ENCODE results near the gene KCNJ4.

Gene KCNJ4

DNA sequence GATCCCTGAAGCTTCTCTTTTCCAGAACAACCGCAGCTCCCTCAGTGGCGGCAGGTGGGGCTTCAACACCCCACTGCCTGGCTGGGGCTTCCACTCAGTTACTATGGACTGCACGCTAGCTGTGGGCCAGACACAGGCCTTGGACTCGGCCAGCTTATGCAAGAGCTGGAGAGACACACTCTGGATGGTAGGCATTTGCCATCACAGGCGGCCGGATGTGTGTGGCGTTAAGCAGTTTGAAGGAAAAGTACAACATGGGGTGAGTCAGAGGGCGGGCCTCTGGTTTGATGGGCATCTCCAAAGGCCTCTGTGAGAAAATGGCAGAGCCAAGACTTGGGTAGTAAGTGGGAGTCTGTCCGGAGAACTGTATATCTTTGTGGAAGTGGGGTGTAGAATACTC lies 17.6 kb downstream of the KCNJ4 start:
- no peak for FAIRE-seq
- TF ChIP-seq, protein P1, sequence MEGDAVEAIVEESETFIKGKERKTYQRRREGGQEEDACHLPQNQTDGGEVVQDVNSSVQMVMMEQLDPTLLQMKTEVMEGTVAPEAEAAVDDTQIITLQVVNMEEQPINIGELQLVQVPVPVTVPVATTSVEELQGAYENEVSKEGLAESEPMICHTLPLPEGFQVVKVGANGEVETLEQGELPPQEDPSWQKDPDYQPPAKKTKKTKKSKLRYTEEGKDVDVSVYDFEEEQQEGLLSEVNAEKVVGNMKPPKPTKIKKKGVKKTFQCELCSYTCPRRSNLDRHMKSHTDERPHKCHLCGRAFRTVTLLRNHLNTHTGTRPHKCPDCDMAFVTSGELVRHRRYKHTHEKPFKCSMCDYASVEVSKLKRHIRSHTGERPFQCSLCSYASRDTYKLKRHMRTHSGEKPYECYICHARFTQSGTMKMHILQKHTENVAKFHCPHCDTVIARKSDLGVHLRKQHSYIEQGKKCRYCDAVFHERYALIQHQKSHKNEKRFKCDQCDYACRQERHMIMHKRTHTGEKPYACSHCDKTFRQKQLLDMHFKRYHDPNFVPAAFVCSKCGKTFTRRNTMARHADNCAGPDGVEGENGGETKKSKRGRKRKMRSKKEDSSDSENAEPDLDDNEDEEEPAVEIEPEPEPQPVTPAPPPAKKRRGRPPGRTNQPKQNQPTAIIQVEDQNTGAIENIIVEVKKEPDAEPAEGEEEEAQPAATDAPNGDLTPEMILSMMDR (IDR thresholded peaks at IDR 0.05; ENCODE audit: insufficient read depth, missing control alignments), result no peak
- DNase-seq (ENCODE audit: insufficient read length, low spot score), result no peak

DNA sequence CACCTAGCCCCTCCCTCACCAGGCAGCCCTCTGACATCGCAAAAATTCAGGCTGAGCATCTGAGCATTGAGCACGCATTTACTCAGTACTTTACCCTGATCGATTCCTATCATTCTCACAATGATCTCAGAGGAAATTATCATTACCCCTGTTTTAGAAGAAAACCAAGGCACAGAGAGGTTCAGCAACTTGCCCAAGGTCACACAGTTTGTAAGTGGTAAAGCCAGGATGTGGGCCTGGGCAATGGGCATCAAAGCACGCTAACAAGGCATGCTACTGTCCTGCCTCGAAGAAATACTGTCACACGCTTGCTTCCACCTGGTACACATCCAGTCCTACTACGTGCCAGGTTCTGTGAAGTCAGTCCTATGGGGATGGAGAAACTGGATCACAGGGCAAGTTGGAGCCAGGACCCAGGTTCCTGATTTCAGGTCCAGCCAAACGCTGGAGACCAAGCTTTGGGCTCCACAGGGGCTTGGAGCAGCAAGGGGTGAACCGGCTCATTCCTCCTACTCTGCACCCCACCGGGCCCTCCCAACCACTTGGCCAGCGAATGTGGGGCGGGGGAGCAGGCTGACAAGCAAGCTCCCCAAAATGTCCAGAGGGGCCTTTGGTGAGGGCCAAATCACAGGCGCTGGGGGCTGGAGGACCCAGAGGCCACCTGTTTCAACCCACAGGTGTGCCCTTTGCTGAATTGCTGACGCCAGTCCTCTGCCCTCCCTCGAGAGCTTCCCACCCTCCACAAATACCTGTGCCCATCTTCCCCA lies 18.2 kb downstream of the KCNJ4 start:
- DNase-seq (ENCODE audit: insufficient read length, low spot score), result no peak
- TF ChIP-seq, protein P1 (IDR thresholded peaks at IDR 0.05; ENCODE audit: insufficient read depth, missing control alignments), result no peak
- FAIRE-seq, result no peak

DNA sequence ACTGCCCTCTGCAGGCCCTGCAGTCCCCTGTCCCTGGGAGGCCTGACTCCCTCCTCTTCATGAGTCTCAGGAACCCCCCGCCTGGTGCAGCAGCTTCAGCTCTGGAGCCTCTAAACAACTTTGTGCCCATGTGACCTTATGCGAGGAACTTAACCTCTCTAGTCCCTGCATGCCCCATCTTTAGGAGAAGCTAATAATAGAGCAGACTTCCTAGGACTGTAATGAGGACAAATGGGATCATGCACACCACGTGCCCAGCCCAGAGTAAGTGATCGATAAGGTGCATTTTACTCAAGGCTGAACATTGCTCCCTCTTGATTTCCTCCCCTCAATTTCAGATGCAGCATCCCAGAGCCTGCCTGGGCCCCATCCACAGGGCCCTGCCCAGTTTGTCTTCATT lies 19.0 kb downstream of the KCNJ4 start:
- TF ChIP-seq, protein P1 (IDR thresholded peaks at IDR 0.05; ENCODE audit: insufficient read depth, missing control alignments), result no peak
- no peak for DNase-seq (ENCODE audit: insufficient read length, low spot score)
- FAIRE-seq, result no peak

DNA sequence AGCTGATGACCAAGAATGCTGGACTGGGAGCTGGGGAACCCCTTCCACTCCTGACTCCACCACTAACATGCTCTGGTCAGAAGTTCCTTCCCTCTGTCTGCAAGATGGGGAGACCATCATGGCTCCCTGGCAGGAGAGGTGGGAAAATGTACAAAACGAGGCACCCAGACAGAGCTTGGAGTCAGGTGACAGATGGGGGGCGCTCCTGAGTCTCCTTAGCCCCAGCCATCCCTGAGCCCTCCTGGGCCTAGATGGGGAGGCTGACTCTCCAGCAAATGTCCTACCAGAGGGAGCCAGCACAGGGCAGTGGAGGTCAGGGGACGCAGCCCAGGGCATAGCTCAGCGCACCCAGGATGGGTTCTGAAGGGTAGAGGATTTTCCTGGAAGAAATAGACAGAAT lies 20.0 kb downstream of the KCNJ4 start:
- FAIRE-seq, result no peak
- TF ChIP-seq, protein P1 (IDR thresholded peaks at IDR 0.05; ENCODE audit: insufficient read depth, missing control alignments), result no peak
- no peak for DNase-seq (ENCODE audit: insufficient read length, low spot score)

DNA sequence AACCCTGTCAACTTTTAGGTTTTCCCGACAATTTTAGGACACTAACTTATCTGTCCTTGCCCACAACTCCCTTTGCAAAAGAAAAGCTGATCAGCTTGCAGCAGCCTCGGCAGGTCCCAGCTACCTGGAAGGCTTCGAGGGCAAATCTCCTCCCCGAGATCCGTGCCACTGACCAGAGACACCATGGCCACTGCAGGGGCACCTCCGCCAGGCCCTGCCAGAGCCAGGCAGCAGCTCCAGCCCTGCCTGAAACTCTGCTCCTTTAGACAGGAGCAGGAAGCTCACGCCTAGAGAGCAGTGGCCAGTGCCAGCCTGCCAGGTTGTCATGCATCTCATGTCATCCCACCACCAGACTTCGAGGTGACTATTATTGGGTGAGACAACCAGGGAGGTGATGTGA lies 21.1 kb downstream of the KCNJ4 start:
- DNase-seq (ENCODE audit: insufficient read length, low spot score) (no peak), FAIRE-seq (no peak)
- TF ChIP-seq, protein P1 (IDR thresholded peaks at IDR 0.05; ENCODE audit: insufficient read depth, missing control alignments), result no peak

DNA sequence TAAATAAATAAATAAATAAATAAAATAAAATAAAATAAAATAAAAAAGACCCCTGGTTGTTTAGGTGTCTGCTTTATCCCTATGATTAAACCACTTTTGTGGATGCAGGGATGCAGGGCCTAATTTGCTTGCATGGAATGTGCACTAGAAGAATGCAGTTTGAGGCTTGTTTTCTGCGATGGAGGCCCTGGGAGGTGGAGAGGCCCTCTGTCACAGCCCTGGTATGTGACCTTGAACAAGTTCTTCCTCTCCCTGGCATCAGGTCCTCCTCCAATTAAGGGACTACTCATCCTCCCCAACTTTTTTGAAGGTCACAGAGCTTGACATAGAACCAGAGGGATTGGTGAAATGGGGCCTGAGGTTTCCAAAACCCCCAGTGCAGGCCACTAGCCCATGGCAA lies 22.7 kb downstream of the KCNJ4 start:
- TF ChIP-seq, protein P1 (IDR thresholded peaks at IDR 0.05; ENCODE audit: insufficient read depth, missing control alignments), result no peak
- FAIRE-seq (no peak), DNase-seq (ENCODE audit: insufficient read length, low spot score) (no peak)

DNA sequence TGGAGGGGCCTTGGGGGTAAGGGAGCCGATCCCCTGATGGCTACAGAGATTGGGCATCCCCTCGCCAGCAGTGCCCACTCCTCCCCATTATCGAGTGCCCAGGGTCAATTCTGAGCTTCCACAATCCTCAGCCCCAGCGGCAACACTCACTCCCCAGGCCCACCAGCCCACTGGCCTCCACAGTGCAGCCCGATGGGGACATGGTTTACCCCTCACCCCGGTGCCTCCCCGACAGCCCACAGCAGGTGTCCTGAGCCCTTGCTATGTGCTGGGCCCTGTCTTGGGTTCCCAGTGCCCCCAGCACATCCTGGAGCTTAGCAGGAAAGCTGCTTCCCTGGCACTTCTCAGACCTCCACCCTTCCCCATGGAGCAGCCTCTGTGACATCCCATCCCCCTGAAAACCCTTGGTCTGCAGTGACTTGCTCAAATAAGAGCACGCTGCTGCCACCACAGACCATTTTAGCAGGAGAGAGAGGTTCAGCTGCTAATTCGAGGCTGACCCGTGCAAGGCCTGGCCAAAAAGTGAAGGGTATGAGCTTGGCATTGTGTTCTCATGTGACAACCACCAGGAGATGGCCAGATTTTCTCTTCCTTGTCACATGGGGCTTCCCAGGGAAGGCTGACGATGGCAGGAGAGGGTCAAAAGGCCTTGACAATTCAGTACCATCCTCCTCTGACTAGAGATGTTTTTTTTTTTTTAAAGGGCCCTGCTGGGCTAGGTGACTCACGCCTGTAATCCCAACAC lies 23.6 kb downstream of the KCNJ4 start:
- DNase-seq (ENCODE audit: insufficient read length, low spot score), result no peak
- TF ChIP-seq, protein P1 (IDR thresholded peaks at IDR 0.05; ENCODE audit: insufficient read depth, missing control alignments), result no peak
- FAIRE-seq, result no peak
